Subcutaneous adipose tissue (tissue), 4 donors: ENCODE data around the gene RGMB. TPM values are rescaled to one million over a fixed set of nuclear protein-coding genes. Genes with fewer than 3 reads are reported as not detected.

Experiments
- CTCF ChIP-seq: fragments of 450-650 bp; IDR thresholded peaks from one replicate; pipeline ENCODE4 v1.5.1; 2016; ENCODE audit warnings: low read depth, mild to moderate bottlenecking, control low read depth, antibody characterized with exemption, moderate library complexity
- total RNA-seq, 4 donors: library from RNA; depleted of rRNA; stranded (reverse); fragments of >200 nt; gene quantifications; one replicate each; pipeline ENCODE4 v1.1.0, GENCODE V29; 2016

The RGMB gene
- total RNA-seq, 4 donors from 2014 or later, result 9.0 to 36.0 (median 16.8) TPM

- no peak for TF ChIP-seq CTCF
Observed at GRCh38 chr5:98742396-98743073, 30.9 kb upstream of the RGMB start.

GRCh38 chr5:98749046-98749445 lies 24.4 kb upstream of the RGMB start:
- no peak for TF ChIP-seq CTCF

GRCh38 chr5:98750693-98751092 lies 22.8 kb upstream of the RGMB start:
- TF ChIP-seq CTCF, result no peak

- no peak for TF ChIP-seq CTCF
Observed at GRCh38 chr5:98753507-98753906, 20.0 kb upstream of the RGMB start.

- TF ChIP-seq CTCF, result no peak
Observed at GRCh38 chr5:98755406-98755805, 18.1 kb upstream of the RGMB start.

GRCh38 chr5:98757978-98758377 lies 15.5 kb upstream of the RGMB start:
- TF ChIP-seq CTCF, result no peak

GRCh38 chr5:98763001-98763630 lies 10.3 kb upstream of the RGMB start:
- no peak for TF ChIP-seq CTCF
